ENCODE measurements around the gene NAA80.

NAA80 gene

GRCh38 chr3:50336452-50337174 lies 37.4 kb upstream of the NAA80 start:
- Mint-ChIP-seq H3K36me3 (peaks cover 4% of the 10 kb centered on the region), H3K27me3 (no peaks in the 10 kb centered on the region), H3K27ac (peak overlapping the region; percentile 99), H3K9me3 (no peaks in the 10 kb centered on the region), H3K4me1 (peaks cover 61% of the 10 kb centered on the region), H3K4me3 (peak overlapping the region; percentile 98)

DNA sequence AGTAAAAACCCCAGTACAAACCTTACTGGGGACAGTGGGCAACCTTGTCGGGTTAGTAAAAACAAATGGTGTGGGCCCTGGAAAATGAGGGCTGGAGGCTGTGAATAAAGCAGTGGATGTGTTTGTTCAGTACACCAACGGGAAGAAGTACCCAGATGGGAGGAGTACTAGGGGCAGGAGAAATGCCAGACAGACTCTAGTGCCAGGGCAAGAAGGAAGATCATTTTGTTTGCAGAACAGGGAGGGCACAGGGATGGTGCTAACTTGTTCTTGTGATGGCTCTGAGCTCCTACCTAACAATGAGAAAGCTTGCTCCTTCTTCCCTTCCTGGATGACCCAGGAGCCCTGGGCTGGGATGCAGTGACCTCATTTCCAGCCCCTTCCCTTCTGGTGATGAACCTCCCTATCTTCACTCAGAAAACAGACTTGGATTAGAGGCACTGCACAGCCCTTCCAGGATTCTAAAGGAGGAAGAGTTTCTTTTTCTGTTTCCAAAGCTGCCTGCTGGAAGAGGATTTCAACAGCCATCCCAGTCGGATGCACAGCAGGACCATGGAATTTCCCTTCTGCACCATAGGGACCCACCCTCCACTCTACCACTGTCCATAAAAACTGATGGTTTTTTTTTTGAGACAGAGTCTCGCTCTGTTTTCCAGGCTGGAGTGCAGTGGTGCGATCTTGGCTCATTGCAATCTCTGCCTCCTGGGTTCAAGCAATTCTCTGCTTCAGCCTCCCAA lies 35.3 kb upstream of the NAA80 start:
- H3K4me1 Mint-ChIP-seq = peaks cover 48% of the 10 kb centered on the region
- H3K4me3 Mint-ChIP-seq = peak overlapping the region; percentile 61
- H3K9me3 Mint-ChIP-seq = no peaks in the 10 kb centered on the region
- H3K27me3 Mint-ChIP-seq = no peaks in the 10 kb centered on the region
- H3K27ac Mint-ChIP-seq = peak overlapping the region; percentile 65
- H3K36me3 Mint-ChIP-seq = peaks cover 4% of the 10 kb centered on the region

DNA sequence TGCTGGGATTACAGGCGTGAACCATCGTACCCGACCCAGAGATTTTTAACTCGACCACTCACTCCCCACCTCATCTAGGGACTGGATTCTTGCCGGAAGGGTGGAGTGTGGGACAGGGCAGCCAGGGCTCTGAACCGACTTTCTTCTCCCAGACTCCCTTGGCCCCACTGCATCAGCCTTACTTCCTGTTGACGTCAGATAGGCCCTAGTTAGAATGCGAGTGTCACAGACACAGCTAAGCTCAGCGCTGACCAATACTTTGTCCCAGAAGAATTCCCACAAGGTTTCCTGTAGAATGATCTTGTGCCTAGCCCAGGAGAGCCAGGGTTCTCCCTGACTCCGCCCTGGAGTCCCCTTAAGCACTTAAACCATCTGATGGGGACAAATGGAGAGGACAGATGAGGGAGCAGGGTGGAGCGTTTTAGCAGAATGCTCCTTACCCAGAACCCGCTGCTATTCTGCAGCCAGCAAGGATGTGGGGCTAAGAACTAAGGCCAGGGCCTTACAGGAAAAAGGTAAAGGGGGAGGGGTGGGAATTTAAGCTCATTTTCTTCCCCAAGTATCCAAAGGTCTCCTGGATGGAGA lies 34.6 kb upstream of the NAA80 start:
- peaks cover 4% of the 10 kb centered on the region for H3K36me3 Mint-ChIP-seq
- H3K4me3 Mint-ChIP-seq = peak overlapping the region; percentile 61
- H3K27me3 Mint-ChIP-seq = no peaks in the 10 kb centered on the region
- no peaks in the 10 kb centered on the region for H3K9me3 Mint-ChIP-seq
- peaks cover 41% of the 10 kb centered on the region for H3K4me1 Mint-ChIP-seq
- peak overlapping the region; percentile 79 for H3K27ac Mint-ChIP-seq

- Mint-ChIP-seq H3K27me3 (no peaks in the 10 kb centered on the region), H3K36me3 (peaks cover under 1% of the 10 kb centered on the region), H3K4me1 (peaks cover 40% of the 10 kb centered on the region), H3K9me3 (no peaks in the 10 kb centered on the region), H3K27ac (no peak overlapping the region), H3K4me3 (no peak overlapping the region)
Measured at GRCh38 chr3:50331364-50331907, 32.2 kb upstream of the NAA80 start.

GRCh38 chr3:50330330-50330729 lies 31.1 kb upstream of the NAA80 start:
- Mint-ChIP-seq H3K4me1 (peaks cover 30% of the 10 kb centered on the region), H3K27ac (no peak overlapping the region), H3K4me3 (no peak overlapping the region), H3K9me3 (no peaks in the 10 kb centered on the region), H3K36me3 (no peaks in the 10 kb centered on the region), H3K27me3 (no peaks in the 10 kb centered on the region)

GRCh38 chr3:50327943-50328691 lies 28.9 kb upstream of the NAA80 start, which contains the start of gene TUSC2:
Gene TUSC2, minus strand, starts transcription at chr3:50328223. Its CDS starts 124 bp downstream, at chr3:50328099.
- peaks cover 25% of the 10 kb centered on the region for H3K4me1 Mint-ChIP-seq
- H3K4me3 Mint-ChIP-seq = peak within 1 kb of the TSS; percentile 96
- H3K36me3 Mint-ChIP-seq = no peaks in the 10 kb centered on the region
- no peaks in the 10 kb centered on the region for H3K27me3 Mint-ChIP-seq
- no peaks in the 10 kb centered on the region for H3K9me3 Mint-ChIP-seq
- peak within 1 kb of the TSS; percentile 95 for H3K27ac Mint-ChIP-seq

DNA sequence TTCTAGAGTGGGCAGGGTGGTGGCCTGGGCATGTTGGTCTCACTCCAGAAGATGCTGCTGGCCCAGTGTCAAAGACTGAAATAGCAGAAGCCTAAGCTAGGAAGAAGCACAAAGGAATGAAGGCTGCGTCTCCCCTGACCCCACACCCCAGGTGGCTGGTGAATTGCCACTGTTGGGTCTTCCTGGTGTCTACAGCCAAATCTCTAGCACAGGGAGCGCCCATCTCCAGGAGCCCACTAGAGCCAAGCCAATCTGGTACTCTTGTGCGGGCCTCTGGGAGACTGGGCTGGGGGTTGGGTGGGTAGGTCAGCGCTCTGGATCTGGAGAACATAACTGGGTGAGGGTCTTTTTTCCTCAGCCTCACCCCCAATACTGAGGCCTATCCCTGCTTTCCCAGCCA lies 27.9 kb upstream of the NAA80 start:
- H3K4me1 Mint-ChIP-seq = peaks cover 25% of the 10 kb centered on the region
- H3K27me3 Mint-ChIP-seq = no peaks in the 10 kb centered on the region
- H3K9me3 Mint-ChIP-seq = no peaks in the 10 kb centered on the region
- no peaks in the 10 kb centered on the region for H3K36me3 Mint-ChIP-seq
- no peak overlapping the region for H3K27ac Mint-ChIP-seq
- H3K4me3 Mint-ChIP-seq = peak overlapping the region; percentile 96

- Mint-ChIP-seq H3K9me3 (no peaks in the 10 kb centered on the region), H3K4me3 (peak overlapping the region; percentile 58), H3K27me3 (no peaks in the 10 kb centered on the region), H3K36me3 (no peaks in the 10 kb centered on the region), H3K4me1 (peaks cover 25% of the 10 kb centered on the region), H3K27ac (no peak overlapping the region)
Measured at GRCh38 chr3:50326182-50326541, 27.0 kb upstream of the NAA80 start.

DNA sequence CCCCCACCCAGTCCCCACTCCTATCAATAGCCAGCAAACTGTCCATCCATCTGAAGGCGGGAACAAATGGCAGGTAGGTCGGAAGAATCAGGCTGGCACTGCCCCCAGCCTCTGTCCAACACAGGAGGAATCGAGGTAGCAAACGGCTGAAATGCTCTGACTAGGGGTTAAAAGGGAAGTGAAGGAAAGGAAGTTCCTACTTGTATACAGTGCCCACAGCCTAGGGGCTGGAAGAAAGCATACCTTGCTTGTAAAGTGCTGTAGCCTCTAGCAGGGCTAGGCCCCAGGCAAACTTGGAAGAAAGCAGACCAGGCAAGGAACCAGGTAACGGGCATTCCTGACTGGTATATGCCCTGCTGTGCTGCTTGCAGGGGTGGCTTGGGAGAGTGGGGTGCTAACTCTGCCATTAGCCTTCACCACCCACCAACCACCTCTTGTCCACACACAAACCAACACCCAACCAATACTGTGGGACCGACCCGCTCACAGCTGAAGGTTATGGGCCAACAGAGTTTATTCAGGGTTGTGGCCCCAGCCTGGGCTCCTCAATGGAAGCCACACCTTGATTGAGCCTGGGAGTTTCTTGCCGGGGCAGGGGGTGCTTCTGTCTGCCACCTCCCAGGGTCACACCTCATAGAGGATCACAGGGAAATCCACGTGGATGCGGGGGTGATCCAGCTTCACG lies 26.4 kb upstream of the NAA80 start:
- peaks cover 25% of the 10 kb centered on the region for H3K4me1 Mint-ChIP-seq
- H3K27ac Mint-ChIP-seq = peak overlapping the region; percentile 79
- H3K27me3 Mint-ChIP-seq = no peaks in the 10 kb centered on the region
- H3K9me3 Mint-ChIP-seq = no peaks in the 10 kb centered on the region
- H3K4me3 Mint-ChIP-seq = no peak overlapping the region
- H3K36me3 Mint-ChIP-seq = no peaks in the 10 kb centered on the region

DNA sequence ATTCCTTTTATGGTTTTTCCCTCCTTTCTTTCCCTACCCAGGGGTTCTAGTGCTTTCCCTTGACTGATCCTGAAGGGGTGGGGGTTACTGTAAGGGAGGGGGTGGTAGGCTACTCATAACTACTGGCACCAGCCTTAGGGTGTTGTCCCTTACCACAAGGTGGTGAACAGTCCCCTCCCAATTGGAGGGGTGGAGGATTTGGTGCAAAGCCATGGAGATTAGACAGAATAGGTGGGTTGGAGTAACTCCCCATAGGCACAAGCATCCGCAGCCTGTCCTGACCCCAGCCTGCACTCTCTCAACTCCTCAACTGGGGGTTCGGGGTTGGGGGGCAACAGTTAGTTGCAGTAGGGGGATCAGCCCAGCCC lies 25.9 kb upstream of the NAA80 start:
- H3K36me3 Mint-ChIP-seq = no peaks in the 10 kb centered on the region
- no peak overlapping the region for H3K27ac Mint-ChIP-seq
- no peaks in the 10 kb centered on the region for H3K9me3 Mint-ChIP-seq
- H3K27me3 Mint-ChIP-seq = no peaks in the 10 kb centered on the region
- peaks cover 28% of the 10 kb centered on the region for H3K4me1 Mint-ChIP-seq
- no peak overlapping the region for H3K4me3 Mint-ChIP-seq

- Mint-ChIP-seq H3K9me3 (no peaks in the 10 kb centered on the region), H3K4me3 (no peak overlapping the region), H3K4me1 (peaks cover 32% of the 10 kb centered on the region), H3K36me3 (no peaks in the 10 kb centered on the region), H3K27ac (peak overlapping the region; percentile 46), H3K27me3 (no peaks in the 10 kb centered on the region)
Measured at GRCh38 chr3:50324351-50325112, 25.3 kb upstream of the NAA80 start.

DNA sequence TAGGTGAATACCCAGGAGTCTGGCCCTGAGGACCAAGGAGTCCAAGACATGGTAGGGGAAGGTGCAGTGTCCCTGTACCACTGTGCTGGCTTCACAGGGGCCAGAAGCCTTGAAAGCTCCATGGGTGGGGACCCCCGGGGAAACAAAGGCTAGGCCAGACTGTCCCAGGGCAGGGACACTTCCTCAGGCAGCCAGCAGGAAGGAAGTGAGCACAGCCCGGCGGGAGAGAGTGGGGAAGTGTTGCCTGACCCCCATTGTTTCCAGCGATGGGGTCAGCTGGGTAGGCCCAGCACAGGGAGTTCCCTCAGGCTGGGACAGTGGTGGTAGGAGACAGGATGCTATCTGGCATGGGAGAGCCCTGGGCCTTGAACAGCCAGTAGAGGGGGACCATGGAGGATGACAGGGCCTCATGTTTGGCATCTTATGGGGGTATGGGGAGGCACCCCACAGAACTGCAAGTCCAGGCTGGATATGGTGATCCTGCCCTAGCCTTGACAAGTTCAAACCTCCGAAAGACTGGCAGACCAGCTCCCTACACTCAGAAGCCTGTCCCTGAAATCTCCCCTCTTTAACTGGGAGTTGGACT lies 24.5 kb upstream of the NAA80 start:
- Mint-ChIP-seq H3K36me3 (no peaks in the 10 kb centered on the region), H3K9me3 (no peaks in the 10 kb centered on the region), H3K27ac (peak overlapping the region; percentile 46), H3K4me1 (peaks cover 38% of the 10 kb centered on the region), H3K4me3 (no peak overlapping the region), H3K27me3 (no peaks in the 10 kb centered on the region)

GRCh38 chr3:50323092-50323600 lies 23.9 kb upstream of the NAA80 start:
- Mint-ChIP-seq H3K4me3 (peak overlapping the region; percentile 47), H3K27me3 (no peaks in the 10 kb centered on the region), H3K4me1 (peaks cover 36% of the 10 kb centered on the region), H3K9me3 (no peaks in the 10 kb centered on the region), H3K36me3 (no peaks in the 10 kb centered on the region), H3K27ac (peak overlapping the region; percentile 74)
